AG10803 (cell line): ENCODE results near the gene TRPM3.

Experiments
- DNase-seq: peaks from one replicate; pipeline ENCODE4 v3.0.0; 2010; ENCODE audit warnings: low read depth
- H3K4me3 ChIP-seq: 2 replicates; pipeline ENCODE4 v1.5.1; 2011; ENCODE audit warnings: mild to moderate bottlenecking, low read length, control low read depth
- CTCF ChIP-seq: conservative IDR thresholded peaks from 2 replicates; pipeline ENCODE4 v1.5.1; 2011; ENCODE audit warnings: mild to moderate bottlenecking, low read length, control low read depth, inconsistent platforms

The TRPM3 gene

GRCh38 chr9:70830618-70831017 lies 290.8 kb downstream of the TRPM3 start:
- TF ChIP-seq CTCF = no peak
- no peak for DNase-seq
- H3K4me3 ChIP-seq = no peak overlapping the region

GRCh38 chr9:70829591-70830265 lies 291.7 kb downstream of the TRPM3 start:
- DNase-seq = no peak
- no peak for TF ChIP-seq CTCF
- H3K4me3 ChIP-seq = no peak overlapping the region

DNA sequence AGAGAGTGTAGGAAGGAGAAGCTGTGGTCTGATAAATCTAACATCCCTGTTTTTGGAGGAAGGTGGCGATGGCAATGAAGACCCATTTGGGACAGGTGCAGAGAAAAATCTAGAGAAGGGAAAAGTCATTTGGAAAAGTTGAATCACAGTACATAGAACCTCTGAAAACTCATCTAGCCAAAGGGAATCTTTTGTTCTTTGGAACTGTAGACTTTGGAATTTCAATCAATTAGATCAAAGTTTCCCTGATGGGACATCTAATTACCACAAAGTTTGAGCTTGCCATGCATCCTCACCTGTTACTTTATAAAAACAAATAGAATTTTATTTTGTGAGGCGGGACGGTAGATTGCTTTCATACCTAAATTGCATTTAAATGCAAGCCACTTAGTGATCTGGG lies 294.9 kb downstream of the TRPM3 start:
- no peak overlapping the region for H3K4me3 ChIP-seq
- no peak for TF ChIP-seq CTCF
- no peak for DNase-seq

DNA sequence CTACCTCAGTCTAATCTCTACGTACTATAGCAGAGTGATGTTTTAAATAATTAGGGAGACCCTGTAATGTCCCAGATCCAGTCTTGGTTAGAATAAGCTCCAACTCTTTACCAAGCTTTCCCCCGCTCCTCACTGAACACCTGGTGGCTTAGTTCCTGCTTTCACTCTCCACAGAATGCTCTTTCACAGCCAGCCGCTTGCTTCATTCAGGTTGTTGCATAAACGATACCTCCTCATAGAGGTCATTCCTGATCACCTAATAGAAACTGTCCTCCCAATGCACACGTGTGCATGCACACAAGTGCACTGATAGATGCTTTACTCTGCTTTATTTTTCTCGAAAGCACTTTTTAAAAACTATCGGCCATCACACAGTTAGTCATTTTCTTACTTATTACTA lies 298.1 kb downstream of the TRPM3 start:
- no peak for DNase-seq
- no peak for TF ChIP-seq CTCF

GRCh38 chr9:70817311-70817710 lies 304.1 kb downstream of the TRPM3 start:
- DNase-seq = no peak
- H3K4me3 ChIP-seq = no peak overlapping the region
- TF ChIP-seq CTCF = no peak

More for the DNA sequence above, 298.1 kb downstream of the TRPM3 start:
- H3K4me3 ChIP-seq = no peak overlapping the region

- no peak for DNase-seq
- H3K4me3 ChIP-seq = no peak overlapping the region
- TF ChIP-seq CTCF = no peak
Observed at GRCh38 chr9:70816891-70817290, 304.5 kb downstream of the TRPM3 start.

DNA sequence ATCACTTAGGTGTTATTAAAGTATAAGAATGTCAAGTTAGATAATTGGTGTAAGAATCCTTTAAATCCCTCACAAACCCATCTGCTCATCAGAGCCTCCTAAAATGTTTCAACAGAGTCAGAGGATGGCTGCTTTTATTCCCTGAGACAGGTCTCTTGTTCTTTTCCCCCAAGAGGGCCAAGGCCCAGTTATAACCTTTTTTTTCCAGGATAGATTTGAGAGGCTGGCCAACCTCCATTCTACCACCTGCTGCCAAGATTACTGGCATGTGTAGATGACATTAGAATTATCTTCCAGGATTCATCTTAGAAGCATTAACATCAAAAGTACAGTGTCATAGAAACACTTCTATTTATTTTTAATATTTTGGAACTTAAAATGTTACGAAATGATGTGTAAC lies 305.1 kb downstream of the TRPM3 start:
- no peak for DNase-seq
- no peak overlapping the region for H3K4me3 ChIP-seq
- TF ChIP-seq CTCF = no peak
